AG10803 (cell line): ENCODE results near the gene HPF1.

Experiments
- DNase-seq: peaks from one replicate; pipeline ENCODE4 v3.0.0; 2010; ENCODE audit warnings: low read depth
- H3K4me3 ChIP-seq: 2 replicates; pipeline ENCODE4 v1.5.1; 2011; ENCODE audit warnings: mild to moderate bottlenecking, low read length, control low read depth
- CTCF ChIP-seq: conservative IDR thresholded peaks from 2 replicates; pipeline ENCODE4 v1.5.1; 2011; ENCODE audit warnings: mild to moderate bottlenecking, low read length, control low read depth, inconsistent platforms

The HPF1 gene

GRCh38 chr4:169715826-169716225, 41.9 kb downstream of the HPF1 start:
- H3K4me3 ChIP-seq, result no peak overlapping the region
- DNase-seq, result no peak
- TF ChIP-seq CTCF, result no peak

GRCh38 chr4:169707958-169708643, 49.6 kb downstream of the HPF1 start:
- no peak overlapping the region for H3K4me3 ChIP-seq
- peak; percentile 25 for DNase-seq
- no peak for TF ChIP-seq CTCF

GRCh38 chr4:169698331-169698730, 59.4 kb downstream of the HPF1 start:
- no peak overlapping the region for H3K4me3 ChIP-seq
- no peak for TF ChIP-seq CTCF
- DNase-seq, result no peak

GRCh38 chr4:169690787-169691186, 67.0 kb downstream of the HPF1 start:
- no peak for DNase-seq
- TF ChIP-seq CTCF, result no peak
- H3K4me3 ChIP-seq, result no peak overlapping the region

- no peak overlapping the region for H3K4me3 ChIP-seq
- DNase-seq, result no peak
- TF ChIP-seq CTCF, result no peak
Measured at GRCh38 chr4:169689681-169690080, 68.1 kb downstream of the HPF1 start.

- no peak for TF ChIP-seq CTCF
- no peak overlapping the region for H3K4me3 ChIP-seq
- peak; percentile 77 for DNase-seq
Measured at GRCh38 chr4:169682372-169683047, 75.2 kb downstream of the HPF1 start.
